Measurements from ENCODE around the gene ZNF211.

The ZNF211 gene

DNA sequence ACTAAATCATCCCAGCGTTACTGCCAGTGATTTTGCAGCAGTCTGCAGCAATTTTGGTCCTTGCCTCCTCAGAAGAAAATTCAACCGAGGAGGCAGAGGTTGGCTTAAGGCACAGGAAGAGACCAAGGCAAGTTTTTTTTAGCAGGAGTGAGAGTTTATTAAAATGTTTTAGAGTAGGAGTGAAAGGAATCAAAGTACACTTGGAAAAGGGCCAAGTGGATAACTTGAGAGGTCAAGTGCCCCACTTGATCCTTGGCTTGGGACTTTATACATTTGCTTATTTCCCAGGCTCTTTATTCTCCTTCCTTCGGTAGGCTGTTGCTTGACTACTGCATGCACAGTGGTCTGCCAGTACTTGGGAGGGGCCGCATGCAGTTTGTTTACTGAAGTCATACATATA is 21.9 kb upstream of the ZNF211 start:
- H3K4me1 ChIP-seq (ENCODE audit: low read length): no peaks in the 10 kb centered on the region
- no peak overlapping the region for H3K4me2 ChIP-seq (ENCODE audit: low read depth, low read length)
- no peak overlapping the region for H3K27ac ChIP-seq (ENCODE audit: low read length)
- no peaks in the 10 kb centered on the region for H3F3A ChIP-seq (ENCODE audit: insufficient read depth, low read length)
- no peaks in the 10 kb centered on the region for H3K27me3 ChIP-seq (replicated peaks; ENCODE audit: insufficient read depth, low read length)
- H3K9me2 ChIP-seq (replicated peaks; ENCODE audit: insufficient read depth, low read length): no peaks in the 10 kb centered on the region
- DNase-seq: no peak
- H3K4me3 ChIP-seq (ENCODE audit: low read length): no peak overlapping the region
- H3K9ac ChIP-seq (ENCODE audit: low read length): no peak overlapping the region
- H2AFZ ChIP-seq (ENCODE audit: low read length): no peak overlapping the region
- H3K36me3 ChIP-seq (replicated peaks; ENCODE audit: insufficient read depth, low read length): no peaks in the 10 kb centered on the region
- TF ChIP-seq EZH2phosphoT487 (IDR thresholded peaks at IDR 0.05; ENCODE audit: low read length) (no peak), EZH2 (optimal IDR thresholded peaks at IDR 0.05; ENCODE audit: low read depth, low read length) (no peak), CTCF (IDR thresholded peaks at IDR 0.05; ENCODE audit: low read length) (no peak)
- no peaks in the 10 kb centered on the region for H4K20me1 ChIP-seq (ENCODE audit: insufficient read depth, low read length)
- no peaks in the 10 kb centered on the region for H3K79me2 ChIP-seq (ENCODE audit: low read length)
- H3K9me3 ChIP-seq (replicated peaks; ENCODE audit: insufficient read depth, low read length): peaks cover 8% of the 10 kb centered on the region

DNA sequence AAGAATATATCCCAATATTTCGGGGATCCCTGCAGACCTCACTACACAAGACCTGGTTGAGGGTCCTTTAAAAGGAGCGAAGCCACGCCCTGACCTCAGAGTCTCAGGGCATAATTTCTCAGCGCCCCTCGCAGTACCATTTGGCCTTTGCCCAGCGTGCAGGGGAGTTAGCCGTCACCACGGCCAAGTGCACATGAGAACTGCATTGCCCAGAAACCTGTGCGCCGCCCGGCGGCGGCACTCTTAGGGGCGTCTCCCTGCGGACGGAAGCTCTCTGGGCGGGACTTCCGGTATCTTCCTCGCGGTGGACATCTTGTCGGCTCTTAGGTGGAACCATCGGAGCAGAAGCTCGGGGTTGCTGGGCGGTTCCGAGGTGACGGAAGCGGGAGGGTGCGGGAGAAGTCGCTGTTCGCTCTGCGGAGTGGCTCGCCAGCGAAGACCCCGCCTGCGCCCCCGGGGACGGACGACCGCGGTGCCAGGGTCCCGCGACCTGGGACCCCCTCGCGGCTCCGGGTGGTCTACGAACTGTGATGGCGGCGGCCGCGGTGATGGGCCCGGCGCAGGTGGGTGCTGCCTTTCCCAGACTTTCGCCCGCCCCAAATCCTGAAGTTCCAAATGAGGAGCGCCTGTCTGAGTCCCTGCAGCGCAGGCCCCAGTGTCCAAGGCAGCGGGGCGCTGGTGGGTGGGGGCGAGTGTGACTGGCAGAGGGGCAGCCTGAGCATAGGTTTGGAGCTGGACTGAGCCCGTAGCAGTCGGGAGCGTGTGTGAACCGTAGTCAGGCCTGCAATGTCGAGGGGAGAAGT is 18.8 kb upstream of the ZNF211 start, which contains the start of gene ZNF134:
ZNF134 (plus strand) TSS at position 302 of the 803 bp plus-strand sequence. CDS start 5,227 bp downstream, outside the sequence.
- Histone ChIP-seq H3K4me3 (ENCODE audit: low read length) (peak within 1 kb of the TSS; percentile 82), H3K27me3 (replicated peaks; ENCODE audit: insufficient read depth, low read length) (no peaks in the 10 kb centered on the region), H3K4me2 (ENCODE audit: low read depth, low read length) (peak within 1 kb of the TSS; percentile 75), H3K27ac (ENCODE audit: low read length) (no peak within 1 kb of the TSS), H2AFZ (ENCODE audit: low read length) (peak within 1 kb of the TSS; percentile 91), H4K20me1 (ENCODE audit: insufficient read depth, low read length) (no peaks in the 10 kb centered on the region), H3K4me1 (ENCODE audit: low read length) (no peaks in the 10 kb centered on the region), H3K9ac (ENCODE audit: low read length) (peak within 1 kb of the TSS; percentile 23; the same call in 1 of the 2 replicates), H3K36me3 (replicated peaks; ENCODE audit: insufficient read depth, low read length) (no peaks in the 10 kb centered on the region), H3K9me2 (replicated peaks; ENCODE audit: insufficient read depth, low read length) (no peaks in the 10 kb centered on the region), H3K9me3 (replicated peaks; ENCODE audit: insufficient read depth, low read length) (peaks cover 8% of the 10 kb centered on the region), H3F3A (ENCODE audit: insufficient read depth, low read length) (no peaks in the 10 kb centered on the region), H3K79me2 (ENCODE audit: low read length) (no peaks in the 10 kb centered on the region)
- peak; percentile 88 for DNase-seq
- TF ChIP-seq EZH2phosphoT487 (IDR thresholded peaks at IDR 0.05; ENCODE audit: low read length) (no peak), EZH2 (optimal IDR thresholded peaks at IDR 0.05; ENCODE audit: low read depth, low read length) (no peak), CTCF (IDR thresholded peaks at IDR 0.05; ENCODE audit: low read length) (no peak)

DNA sequence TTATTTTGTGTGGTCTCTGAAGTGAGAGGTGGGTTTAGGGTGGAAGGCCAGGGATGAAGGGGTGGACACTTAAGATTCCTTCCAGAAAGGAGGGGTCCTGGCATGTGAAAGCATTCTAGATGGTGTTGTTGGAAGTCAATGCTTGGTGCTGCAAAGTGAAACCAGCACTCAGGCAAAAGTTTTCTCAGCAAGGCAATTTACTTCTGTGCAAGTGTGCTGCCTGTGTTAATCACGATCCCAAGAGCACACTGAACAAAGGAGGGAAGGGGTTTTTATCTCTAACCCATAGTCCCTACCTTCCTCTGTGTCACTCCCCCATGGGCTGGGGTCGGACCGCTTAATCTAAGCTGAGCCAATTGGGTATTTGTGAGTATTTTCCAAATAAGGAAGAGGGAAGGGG is 17.6 kb upstream of the ZNF211 start:
- Histone ChIP-seq H3K79me2 (ENCODE audit: low read length) (no peaks in the 10 kb centered on the region), H3K27ac (ENCODE audit: low read length) (no peak overlapping the region), H4K20me1 (ENCODE audit: insufficient read depth, low read length) (no peaks in the 10 kb centered on the region), H3K4me3 (ENCODE audit: low read length) (no peak overlapping the region), H3K9me3 (replicated peaks; ENCODE audit: insufficient read depth, low read length) (peaks cover 13% of the 10 kb centered on the region), H3F3A (ENCODE audit: insufficient read depth, low read length) (no peaks in the 10 kb centered on the region), H3K9me2 (replicated peaks; ENCODE audit: insufficient read depth, low read length) (no peaks in the 10 kb centered on the region), H3K9ac (ENCODE audit: low read length) (no peak overlapping the region), H3K27me3 (replicated peaks; ENCODE audit: insufficient read depth, low read length) (no peaks in the 10 kb centered on the region), H2AFZ (ENCODE audit: low read length) (no peak overlapping the region), H3K36me3 (replicated peaks; ENCODE audit: insufficient read depth, low read length) (peaks cover 7% of the 10 kb centered on the region), H3K4me1 (ENCODE audit: low read length) (no peaks in the 10 kb centered on the region), H3K4me2 (ENCODE audit: low read depth, low read length) (no peak overlapping the region)
- TF ChIP-seq EZH2phosphoT487 (IDR thresholded peaks at IDR 0.05; ENCODE audit: low read length) (no peak), CTCF (IDR thresholded peaks at IDR 0.05; ENCODE audit: low read length) (no peak), EZH2 (optimal IDR thresholded peaks at IDR 0.05; ENCODE audit: low read depth, low read length) (no peak)
- no peak for DNase-seq

Measured in MM.1S (cell line).